KG1 (cell line): ENCODE measurements around the gene CDC37.

Source experiments
- DNase-seq: peaks from one replicate; lab custom pipeline; 2025; lab: John Stamatoyannopoulos, UW

CDC37 gene

GRCh38 chr19:10352764-10353671 lies 50.3 kb downstream of the CDC37 start:
- DNase-seq: no peak

- DNase-seq: no peak
Observed at GRCh38 chr19:10346509-10346908, 56.8 kb downstream of the CDC37 start.

- no peak for DNase-seq
Observed at GRCh38 chr19:10344780-10345179, 58.6 kb downstream of the CDC37 start.

GRCh38 chr19:10343495-10343894 lies 59.8 kb downstream of the CDC37 start:
- no peak for DNase-seq
